NCI-H345 treated with DMSO at 0.1 percent for 48 hours (cell line): ENCODE measurements around the gene ANAPC10.
A peak's percentile ranks its signal among the peaks of the same experiment; 100 is the strongest.

ENCODE experiments used
- DNase-seq: peaks from one replicate; lab custom pipeline; 2025; ENCODE audit not compliant: unreplicated experiment; lab: John Stamatoyannopoulos, UW

Gene ANAPC10

DNA sequence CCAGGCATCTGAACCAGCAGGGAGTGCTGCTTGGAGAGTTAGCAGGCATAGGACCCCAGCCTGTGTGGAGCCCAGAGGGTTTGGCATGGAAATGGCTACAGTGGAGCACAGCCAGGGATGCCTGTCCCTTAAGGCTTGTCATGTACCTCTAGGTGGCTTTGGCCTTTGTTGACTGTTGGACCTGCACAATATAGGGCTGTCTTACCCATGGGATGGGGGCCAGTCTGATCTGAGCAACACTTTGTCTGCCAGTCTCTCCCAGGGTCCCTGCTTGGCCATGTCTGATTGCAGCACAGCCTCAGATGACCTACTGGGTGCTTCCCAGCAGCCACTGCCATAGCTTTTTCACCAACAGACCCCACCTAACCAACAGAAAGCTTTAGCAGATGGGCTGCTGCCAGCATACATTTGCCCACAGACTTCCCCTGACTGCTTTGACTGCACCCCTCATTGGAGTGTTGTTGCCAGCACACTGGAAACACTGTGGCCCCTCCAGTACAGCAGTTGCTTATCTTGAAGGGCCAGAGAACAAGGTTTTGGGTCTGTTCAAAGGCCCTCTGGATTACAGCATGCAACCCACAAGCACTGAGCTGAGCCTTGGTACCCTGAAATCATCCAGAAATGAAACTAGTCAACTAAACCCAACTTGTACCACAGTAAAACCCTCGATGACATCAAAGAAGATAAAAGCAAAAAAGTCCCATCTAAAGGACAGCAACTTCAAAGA is 22.1 kb downstream of the ANAPC10 start:
- DNase-seq, result no peak

DNA sequence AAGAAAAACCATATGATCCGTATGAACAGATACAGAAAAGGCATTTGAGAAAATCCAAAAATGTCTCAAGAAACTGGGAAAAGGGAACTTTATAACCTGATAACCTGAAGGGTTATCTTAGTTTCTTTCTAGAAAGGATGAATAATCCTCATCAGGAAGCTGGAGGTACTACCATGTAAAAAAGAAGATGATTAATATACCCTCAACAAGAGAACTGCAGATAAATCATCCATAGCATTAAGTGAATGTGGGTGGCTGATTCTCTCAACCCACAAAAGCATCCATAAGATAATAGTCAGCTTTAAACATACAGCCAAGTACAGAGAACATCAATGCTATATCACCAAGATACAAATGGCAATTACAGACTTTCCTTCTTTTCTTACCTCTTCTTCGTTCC is 26.4 kb downstream of the ANAPC10 start:
- DNase-seq, result no peak

DNA sequence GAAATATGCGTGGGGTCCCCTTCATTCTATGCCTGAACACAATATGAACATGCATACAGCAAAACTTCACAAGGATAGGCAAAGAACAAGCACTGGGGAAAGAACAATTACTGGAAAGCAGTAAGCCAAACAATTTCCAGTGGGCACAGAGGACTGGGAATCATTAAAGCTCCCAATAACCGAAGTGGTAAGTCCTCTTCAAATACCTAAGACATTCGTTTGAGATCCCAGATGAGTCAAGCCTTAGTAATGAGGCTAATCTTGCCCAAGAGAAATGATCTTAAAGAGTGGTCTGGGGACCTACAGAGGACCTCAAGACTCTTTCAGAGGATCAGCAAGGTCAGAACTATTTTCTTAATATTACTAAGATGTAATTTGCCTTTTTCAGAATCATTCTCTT is 28.6 kb downstream of the ANAPC10 start:
- DNase-seq, result no peak

DNA sequence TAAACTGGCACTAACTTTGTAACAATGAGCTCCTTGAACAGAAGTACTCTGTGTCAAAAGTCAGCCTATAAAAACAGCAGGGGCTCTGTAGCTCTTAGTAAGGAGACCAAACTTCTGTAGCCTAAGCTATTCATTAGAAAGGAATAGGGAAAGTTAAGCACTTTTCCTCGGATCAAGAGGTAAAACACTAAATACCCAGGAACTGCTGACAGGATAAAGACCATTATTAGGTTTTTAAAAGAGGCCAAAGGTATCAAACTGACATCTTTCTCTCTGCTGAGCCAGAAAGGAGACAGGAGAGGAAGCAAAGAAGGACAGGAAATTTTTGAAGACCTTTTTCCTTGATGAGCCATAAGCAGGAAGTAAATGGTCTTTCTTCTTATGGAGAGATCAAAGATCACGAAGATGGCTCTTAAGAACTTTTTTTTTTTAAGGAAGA is 31.9 kb downstream of the ANAPC10 start:
- DNase-seq, result no peak

DNA sequence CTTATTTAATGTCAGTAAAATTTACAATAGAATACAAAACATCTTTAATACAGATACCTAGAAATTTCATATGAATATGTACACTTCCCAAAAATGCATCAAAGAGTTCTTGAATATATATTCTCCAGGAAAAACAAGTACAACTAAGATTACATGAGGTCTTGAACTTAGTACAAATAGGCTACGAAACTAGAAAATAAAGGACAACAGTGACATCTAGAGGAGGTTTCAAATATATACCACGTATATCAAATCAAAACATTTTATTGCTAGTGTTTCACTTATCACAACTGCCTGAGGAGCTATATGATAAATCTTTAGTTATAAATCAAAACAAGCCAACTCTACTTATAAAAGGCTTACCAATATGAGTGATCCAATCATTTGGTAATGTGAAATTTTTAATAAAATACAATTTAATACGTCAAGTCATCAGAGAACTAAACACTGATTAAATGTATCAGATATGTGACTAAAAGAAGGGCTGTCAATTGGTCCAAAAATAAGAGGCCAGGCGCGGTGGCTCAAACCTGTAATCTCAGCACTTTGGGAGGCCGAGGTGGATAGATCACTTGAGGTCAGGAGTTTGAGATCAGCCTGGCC is 36.6 kb downstream of the ANAPC10 start:
- DNase-seq, result peak; percentile 0

DNA sequence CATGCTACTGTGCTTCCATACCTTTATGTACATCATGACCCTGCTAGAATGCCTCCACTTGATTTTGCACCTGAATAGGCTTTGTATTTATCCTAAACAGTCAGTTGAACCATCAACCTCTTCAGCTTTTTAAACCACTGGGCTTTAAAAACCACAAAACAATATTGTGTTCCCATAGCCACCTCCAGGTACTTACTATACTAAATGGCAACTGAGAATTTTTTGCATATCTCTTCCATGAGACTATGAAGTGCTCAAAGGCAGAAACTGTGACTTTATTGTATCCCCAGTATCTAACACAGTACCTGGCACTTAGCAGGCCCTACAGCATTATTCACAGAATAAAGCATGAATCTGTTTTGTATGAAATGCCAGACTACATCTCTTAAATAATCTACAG is 39.7 kb downstream of the ANAPC10 start:
- no peak for DNase-seq

DNA sequence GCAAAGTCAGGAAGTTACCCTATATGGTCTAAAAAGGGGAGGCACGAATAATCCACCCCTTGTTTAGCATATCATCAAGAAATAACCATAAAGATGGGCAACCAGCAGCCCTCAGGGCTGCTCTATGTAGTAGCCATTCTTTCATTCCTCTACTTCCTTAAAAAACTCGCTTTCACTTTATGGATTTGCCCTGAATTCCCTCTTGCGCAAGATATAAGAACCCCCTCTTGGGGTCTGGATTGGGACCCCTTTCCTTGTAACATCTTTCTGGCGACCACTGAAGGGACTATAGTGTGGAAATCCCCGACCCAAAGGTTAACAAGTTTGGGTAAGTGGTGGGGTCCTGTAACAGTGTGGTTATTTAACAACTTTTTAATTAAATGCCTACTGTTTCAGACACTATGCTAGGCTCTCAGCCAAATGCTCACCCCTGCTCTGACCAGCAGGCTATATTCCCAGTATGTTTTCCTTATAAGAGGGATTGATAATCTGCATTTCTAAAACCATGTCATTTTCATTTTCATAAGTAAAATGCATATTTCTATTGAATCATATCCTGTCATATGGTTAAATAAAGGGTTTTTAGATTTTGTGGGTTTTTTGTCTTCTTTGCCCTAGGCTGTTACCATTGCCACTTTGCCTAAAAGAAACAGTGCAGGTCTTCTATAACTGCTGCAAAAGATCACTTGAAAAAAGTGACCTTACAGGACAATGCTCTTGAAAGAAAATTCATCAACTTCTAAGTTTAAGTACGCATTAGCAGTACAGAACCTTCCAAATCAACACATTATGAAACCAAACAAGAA is 41.5 kb downstream of the ANAPC10 start:
- no peak for DNase-seq

DNA sequence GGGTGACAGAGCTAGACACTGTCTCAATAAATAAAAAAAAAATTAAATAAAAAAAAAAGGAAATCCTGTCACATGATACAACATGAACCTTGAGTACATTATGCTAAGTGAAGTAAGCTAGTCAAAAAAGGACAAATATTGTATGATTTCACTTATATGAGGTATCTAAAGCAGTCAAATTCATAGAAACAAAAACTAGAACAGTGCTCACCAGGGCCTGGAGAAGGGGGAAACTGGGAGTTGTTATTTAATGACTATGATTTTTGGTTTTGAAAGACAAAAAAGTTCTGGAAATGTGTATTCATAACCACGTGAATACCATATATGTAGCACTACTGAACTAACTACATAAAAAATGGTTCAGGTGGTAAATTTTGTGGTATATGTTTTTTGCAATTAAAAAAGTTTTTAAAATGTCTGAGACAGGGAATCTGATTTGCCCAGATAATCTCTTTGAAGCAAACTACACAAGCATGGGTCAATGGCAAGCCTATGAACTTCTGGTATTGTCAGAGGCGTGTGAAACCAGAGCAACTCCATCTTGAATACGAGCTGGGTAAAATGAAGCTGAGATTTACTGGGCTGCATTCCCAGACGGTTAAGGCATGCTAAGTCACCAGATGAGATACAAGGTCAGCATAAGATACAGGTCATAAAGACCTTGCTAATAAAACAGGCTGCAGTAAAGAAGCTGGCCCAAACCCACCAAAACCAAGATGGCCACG is 42.3 kb downstream of the ANAPC10 start:
- no peak for DNase-seq

DNA sequence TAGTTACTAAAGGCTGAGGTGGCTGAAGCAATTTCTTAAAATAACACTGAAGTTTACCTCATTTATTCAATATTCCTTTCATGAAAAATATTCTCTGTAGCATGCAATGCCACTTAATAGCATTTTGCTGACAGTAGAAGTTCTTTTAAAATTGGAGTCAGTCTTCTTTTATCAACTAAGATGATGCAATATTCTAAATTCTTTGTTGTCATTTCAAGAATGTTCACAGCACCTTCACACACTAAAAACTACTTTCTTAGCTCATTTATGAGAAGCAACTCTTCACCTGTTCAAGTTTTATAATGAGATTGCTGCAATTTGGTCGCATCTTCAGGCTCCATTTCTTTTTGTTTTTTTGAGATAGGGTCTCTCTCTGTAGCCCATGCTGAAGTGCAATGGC is 48.8 kb downstream of the ANAPC10 start:
- no peak for DNase-seq

DNA sequence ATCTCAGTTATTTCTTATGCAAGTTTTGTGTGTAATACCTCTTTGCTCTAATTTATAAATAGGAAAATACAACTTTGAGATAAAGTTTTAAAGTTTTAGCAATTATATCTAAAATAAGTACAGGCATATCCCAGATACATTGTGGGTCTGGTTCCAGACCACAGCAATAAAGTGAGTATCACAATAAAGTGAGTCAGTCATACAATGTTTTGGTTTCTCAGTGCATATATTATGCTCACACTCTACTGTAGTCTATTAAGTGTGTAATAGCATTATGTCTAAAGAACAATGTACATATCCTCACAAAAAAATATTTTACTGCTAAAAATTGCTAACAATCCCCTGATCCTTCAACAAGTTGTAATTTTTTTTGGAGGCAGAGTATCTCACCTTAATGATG is 49.2 kb downstream of the ANAPC10 start:
- DNase-seq, result no peak

DNA sequence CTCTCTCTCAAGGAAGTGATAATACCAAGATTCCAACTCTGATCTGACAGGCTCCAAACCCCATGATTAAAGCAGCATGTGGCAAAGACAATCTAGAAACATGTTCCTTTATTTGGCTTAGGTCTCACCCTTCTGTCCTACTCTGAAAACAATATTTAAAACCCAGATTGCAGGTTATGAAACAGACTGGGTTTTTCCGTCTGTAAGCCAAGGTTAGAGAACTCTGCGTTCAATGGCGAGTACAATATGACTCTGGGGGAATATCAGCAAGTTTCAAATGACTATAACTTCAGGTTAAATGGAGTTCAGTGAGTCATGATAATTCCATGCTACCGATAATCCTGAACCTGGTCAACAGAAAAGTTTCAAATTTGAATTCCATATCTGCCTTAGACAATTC is 50.8 kb downstream of the ANAPC10 start:
- DNase-seq, result no peak

DNA sequence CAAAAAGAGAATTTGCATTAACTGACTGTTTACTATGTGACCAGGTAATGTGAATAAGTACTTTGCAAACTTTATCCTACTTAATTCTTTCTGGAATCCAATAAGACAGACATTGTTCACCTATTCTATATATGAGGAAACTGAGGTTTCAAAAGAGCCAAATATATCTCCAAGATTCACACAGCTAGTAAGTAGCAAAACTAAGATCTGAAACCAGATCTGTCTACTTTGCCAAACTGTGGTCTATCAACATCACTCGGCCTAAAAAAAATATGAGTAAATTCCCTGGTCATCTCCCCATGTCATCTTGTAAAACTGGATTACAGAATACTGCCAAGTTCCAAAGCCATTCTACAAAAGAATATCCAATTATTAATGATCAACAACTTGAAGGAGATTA is 52.8 kb downstream of the ANAPC10 start:
- DNase-seq, result no peak

DNA sequence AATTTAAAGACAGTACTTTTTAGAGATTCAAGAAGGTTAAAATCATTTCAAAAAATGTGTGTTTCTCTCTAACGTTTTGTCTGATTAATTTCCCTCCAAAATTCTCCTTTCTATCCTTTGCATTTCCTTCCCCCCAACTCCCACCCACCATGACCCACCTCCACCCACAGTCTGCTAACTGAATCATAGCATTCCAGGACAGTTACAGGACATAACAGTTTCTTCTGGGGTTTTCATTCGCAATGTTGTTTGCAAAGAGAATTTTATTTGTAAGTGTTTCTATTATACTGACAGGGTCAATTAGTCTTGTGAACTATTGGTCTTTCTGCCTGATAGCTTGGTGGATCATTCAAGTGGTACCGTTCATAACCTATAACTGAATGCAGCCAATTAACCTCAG is 53.7 kb downstream of the ANAPC10 start:
- no peak for DNase-seq

DNA sequence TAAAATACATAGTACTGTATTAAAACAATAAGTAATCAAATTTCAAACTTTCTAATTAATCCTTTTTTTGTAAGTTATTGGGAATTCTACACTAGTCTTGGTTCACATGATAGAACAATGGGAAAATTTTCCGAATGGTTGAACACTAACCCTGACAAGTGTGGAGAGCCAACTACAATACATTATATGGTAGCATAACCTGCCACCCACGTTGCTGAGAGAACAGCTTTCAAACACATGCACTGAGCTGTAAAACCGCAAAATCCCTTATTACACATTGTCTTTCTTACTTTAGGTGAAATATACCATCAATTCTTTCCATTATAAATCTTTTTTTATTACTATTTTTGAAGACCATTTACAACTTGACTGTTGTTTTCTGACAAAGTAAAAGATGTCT is 54.7 kb downstream of the ANAPC10 start:
- DNase-seq, result no peak

DNA sequence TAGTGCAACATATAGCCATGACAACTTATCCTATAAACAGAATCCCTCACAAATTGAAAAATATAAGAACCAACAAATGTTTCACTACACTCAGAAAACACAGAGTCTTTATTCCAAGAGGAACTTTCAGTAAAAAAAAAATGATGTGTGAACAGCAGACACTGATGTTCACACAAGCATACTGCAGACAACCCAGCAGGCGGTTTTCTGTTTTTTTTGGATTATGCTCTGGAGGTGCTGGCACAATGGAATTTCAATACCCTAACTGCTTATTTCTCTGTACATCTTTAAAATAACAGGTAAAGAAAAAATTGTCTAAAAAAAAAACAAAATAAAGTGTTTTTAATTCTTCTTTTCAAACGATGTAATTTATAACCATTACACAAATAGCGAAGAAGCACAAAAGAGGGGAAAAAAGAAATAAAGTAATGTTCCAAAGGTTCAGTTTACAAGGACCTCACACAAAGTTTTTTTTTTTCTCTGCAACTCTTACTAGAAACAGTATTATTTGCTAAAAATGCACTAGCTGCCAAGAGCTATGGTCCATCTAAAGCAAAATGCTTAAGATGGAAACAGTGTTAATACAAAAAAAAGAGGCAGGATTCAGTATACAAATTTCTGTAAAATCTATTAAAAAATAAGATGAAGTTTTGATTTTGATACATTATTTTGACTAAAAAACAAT is 55.3 kb downstream of the ANAPC10 start:
- no peak for DNase-seq

DNA sequence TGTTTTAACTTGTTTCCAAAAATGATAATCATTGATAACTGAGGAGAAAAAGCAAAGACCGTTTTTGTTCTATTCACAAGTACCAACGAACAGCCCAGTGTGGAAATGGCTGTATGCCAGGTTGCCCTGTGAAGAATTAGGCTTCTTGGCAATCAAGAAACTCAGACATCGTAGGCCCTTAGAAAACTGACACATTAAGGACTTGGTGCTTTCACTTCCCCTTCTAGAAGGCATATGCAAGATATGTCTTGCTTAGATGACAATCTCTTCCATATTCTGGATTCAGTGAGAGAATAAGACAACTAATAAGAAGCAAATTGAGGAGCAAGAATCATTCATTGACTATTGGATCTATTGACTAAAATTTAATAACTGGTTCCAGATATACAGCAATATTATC is 56.6 kb downstream of the ANAPC10 start:
- DNase-seq, result no peak

DNA sequence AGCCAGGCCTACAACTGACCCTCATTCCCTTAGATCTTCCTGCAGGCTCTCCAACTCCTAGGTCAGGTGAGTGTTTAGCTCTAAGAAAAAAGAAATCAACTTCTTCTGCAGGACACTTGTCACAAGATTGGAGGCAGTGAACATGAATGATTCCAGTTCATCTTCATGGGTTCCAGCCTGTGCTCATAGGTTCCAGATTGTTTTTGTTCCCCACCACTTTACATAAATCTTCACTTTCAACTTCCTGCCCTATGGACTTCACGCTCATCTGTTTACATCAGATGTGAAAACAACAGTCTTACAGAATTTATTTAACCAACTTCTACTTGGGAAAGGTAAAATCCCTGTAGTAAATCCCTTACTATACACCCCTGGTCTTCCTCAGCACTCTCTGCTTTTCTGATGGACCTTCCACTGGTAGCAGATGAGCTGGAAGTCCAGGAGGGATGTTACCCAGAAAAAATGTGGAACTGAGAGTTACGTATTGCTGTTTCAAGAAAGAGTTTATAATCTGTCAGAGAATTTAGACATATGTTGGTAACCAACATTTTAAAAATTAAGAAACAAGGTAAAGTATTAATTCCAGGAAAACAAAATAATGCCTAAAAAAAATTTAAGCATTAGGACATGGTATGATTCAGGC is 62.4 kb downstream of the ANAPC10 start:
- no peak for DNase-seq

DNA sequence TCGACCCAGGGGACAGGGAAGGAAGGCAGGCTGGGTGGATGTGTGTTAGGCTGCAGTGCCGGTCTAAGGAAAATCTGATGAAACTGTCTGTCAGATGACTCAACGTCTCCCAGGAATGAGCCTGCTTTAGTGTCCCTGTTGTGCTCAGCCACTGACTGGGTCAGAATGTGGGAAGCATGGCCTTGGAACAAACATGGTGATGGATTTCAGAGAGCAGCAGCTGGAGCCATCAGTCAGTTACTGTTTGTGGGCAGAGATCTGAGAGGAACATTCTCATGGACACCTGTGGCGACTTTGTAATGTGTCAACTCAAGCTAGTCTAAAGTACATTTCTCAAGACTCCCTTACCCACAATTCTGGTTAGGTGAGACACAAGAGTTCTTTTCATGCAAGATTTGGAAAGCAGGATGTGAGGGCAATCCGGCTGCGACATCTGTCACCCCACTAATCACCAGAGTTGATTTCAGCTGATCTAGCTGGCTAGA is 63.2 kb downstream of the ANAPC10 start:
- no peak for DNase-seq

DNA sequence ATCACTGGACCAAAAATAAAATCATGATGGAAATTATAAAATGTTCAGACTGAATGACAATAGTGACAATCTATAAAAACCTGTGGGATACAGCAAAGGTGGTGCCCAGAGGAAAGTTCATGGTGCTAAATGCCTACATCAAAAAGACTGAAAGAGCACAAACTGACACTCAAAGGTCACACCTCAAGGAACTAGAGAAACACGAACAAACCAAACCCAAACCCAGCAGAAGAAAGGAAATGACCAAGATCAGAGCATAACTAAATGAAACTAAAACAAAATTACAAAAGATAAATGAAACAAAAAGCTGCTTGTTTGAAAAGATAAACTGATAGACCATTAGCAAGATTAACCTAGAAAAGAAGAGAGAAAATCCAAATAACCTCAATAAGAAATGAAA is 78.7 kb downstream of the ANAPC10 start:
- no peak for DNase-seq

DNA sequence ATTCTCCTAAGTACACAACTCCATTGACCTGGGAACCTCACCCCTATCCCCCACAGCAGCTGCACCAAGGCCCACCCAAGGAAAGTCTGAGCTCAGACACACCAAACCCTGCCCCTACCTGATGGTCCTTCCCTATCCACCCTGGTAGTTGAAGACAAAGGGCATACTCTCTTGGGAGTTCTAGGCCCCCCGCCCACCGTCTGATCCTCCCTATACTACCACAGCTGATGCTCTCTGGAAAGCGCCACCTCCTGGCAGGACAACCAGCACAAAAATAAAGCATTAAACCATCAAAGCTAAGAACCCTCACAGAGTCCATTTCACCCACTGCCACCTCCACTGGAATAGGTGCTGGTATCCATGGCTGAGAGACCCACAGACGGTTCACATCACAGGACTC is 83.6 kb downstream of the ANAPC10 start:
- no peak for DNase-seq
